HG02642 (cell line): ENCODE measurements around the gene SYVN1.
"Not testable (repeated sequence)": the region's sequence is repeated elsewhere in the genome, so short reads cannot be mapped to it uniquely, and the experiment has no call there.

Experiments used
- ATAC-seq: cut with Tn5 transposase; IDR thresholded peaks from one replicate; pipeline ENCODE4 v1.9.1; 2021; ENCODE audit warnings: mild to moderate bottlenecking; ENCODE audit not compliant: unreplicated experiment, poor library complexity

The SYVN1 gene

DNA sequence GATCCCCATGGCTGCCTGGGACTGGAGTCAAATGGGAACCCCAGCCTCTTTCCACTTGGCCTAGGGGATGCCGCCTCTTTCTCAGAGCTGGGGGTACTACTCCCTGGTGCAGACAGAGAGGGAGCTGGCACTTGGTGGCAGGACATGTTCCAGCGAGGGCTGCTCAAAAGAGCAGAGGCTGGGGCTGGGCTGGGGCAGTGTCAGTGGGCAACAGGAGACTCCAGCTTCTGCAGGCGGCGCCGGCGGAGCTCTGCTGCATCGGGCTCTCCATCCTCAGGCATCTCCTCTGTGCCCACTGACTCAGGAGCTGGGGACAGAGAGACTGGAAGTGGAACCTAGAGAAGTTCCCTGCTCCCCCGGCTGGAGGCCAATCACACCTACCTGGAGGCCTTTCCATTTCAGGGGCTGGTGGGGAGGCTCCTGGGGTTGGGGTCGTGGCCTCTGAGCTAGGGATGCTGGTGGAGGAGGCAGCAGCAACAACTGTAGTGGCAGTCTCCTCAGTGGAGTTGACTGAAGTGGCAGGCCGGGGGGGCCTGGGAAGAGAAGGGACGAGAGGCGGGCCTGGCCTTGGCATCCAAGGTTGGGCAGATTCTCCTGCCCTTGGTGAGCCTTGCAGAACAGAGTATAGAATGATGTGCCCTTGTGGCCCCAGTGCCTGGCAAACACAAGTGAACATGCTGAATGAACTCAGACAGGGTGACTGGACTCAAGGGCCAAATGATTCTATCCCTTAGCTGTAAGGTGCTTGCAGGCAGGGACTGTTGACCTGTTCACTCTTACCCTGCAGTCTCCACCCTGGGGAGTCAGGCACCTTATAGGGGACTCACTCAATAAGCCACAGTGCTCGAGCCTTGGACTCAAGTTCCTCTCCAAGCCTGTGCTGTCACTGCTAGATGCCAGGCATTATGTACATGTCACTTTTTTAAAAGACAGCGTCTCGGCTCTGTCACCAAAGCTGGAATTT lies 5.9 kb downstream of the SYVN1 start:
- no peak for ATAC-seq

DNA sequence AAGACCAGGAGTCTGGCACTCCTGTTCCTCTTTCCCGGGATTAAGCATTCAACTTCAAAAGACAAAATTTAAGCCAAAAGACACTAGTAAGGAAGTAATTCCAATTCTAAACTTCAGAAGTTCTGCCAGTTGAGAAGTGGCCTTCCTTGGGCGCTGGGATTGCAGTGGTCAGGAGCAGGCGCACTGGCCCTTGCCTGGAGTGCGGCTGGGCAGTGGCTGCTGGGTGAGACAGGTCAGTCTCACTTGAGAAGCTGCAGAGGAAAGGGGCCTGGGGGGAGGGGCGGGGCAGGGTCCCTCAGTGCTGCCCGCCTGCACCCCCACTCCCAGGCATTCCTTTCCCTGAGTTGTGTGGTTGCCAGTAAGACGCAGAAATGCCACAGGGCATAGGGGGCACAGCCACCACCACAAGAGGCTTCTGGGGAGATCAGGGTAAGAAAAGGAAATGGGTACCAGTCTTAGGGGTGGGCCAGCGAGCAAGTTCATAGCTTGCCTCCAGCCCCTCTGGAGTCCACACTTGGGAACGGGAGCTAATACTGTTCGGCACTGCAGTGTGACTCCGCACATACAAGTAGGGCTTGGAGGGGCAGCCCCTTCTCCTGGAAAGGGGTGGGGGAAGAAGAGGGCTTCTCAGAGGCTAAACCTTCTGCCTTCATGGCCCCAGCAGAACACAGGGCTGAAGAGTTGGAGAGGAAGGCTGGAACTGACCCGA lies 6.7 kb downstream of the SYVN1 start:
- no peak for ATAC-seq

DNA sequence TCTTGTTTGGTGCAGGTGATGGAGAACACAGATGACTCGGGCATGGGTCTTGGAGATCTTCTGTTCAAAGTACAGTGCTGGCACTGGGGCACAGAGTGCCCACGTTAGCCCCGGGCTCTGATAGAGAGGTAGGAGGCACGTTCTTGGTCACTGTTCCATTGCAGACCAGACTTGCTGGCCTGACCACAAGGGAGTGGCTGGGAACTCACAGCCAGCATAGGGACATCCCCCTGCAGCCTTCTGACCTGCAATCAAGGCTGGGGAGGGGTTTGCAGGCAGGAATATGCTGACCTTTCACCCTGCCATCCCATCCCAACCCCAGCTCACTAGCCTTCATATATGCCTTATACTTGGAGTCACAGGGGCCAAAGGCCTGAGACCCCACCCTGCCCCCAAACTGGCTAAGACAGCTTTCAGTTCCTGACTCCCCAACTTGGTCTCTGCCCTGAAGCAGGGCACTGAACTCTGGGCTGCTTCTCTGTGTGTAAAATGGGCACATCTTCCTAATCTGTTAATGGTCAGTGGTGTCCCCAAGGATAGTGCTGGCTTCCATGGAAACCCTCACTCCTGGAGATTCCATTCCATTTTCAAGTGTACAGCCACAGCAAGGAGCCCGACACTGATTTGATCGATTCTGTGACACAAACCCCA lies 7.6 kb downstream of the SYVN1 start:
- ATAC-seq: no peak

DNA sequence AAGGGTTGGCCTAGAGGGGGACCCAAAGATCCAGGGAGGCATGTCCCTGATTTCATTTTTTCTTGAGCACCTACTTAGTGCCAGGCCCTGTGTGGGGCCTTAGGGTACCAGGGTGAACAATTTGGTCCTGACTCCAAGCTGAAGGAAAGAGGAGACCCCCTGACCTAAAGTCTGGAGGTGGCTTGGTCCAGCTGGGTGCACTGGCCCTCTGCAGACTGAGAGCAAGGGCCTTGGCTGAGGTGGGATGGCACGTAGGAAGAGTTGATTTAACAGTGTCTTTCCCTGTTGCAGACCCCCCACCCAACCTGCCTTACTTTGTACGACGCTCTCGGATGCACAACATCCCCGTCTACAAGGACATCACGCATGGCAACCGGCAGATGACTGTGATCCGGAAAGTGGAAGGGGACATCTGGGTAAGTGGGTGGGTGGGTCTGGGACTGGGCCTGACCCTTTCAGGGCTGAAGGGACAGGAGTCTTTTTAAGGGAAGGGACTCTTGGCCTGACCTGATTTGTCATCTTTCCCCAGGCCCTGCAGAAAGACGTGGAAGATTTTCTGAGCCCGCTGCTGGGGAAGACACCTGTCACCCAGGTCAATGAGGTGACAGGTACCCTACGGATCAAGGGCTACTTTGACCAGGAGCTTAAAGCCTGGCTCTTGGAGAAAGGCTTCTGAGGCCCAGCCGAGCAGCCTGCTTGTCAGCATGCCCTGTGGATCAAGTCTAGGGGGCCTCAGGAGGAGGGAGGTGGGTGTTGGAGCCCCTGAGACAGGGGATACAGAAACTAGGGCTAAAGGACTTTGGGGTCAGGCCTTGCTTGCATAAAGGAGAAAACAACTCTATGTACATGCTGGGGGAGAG lies 8.9 kb downstream of the SYVN1 start:
- ATAC-seq: no peak

DNA sequence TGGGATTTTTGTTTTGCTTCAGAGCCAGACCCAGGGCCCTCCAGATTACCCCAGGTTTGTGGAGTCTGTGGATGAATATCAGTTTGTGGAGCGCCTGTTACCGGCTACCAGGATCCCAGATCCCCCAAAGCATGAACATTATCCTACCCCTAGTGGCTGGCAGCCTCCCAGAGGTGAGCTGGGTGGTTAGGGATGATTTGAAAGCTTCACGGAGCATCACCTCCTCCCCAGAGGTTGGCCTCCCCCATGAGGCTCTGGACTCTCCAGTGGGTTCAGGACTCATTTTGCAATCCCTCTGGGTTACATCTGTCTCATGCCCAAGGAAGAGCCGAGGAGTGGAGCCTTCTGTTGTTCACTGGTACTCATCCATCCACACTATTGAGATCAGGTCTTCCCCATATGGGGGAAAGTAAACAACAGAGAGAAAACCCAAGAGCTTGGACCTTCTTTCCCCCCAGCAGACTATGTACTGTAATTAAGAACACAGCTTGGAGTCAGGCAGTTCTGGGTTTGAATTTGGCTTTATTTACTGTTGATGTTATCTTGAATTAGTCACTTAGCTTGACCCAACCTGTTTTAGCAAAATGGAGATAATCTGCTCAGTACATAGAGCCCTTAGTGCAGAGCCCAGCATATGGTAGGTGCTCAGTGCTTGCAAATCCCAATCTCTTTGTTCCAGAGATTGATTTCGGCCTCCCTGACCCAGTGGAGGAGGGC lies 9.7 kb downstream of the SYVN1 start:
- ATAC-seq: no peak

DNA sequence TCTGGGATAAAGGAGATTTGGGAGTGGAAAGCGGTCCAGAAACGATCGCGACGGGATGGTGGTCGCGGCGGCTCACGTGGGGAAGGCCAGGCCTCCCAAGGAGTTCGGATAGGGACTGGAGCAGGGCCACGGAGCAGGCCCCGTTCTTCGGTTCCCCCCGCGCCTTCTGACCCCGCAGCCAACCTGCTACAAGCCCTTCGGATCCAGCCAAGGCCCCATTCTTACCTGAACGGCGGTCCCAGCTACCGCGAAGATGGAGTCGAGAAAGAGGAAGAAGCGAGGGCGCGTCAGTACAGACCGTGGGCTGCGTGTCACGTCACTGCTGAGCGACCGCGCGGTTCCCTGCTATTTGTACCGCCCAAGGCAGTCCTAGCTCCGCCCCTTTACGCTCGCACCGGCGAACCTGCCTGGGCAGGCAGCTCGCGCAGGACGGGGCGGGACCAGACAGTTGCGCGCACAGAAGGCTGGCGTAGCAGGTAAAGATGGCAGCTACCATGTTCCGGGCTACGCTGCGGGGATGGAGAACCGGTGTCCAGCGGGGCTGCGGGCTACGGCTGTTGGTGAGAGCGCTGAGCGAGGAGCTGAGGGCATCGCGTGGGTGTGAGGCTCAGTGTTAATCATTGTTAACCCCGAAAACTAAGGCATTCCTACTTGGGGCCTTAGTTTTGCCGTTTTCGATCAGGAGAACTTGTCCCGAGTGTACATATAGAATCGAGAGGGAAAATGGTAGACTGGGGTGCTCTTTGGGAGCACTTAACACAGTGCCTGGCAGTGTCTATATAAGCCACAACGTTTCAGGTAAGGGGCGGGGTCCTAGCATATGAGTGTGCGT lies 12.2 kb downstream of the SYVN1 start, which contains the start of the genes FAU and MRPL49:
Gene FAU (minus strand): TSS at position 270 of the 832 bp plus-strand sequence. CDS start 321 bp downstream, outside the sequence.
Gene MRPL49 (plus strand): TSS at position 457 of the 832 bp plus-strand sequence. CDS start 26 bp downstream, at position 483.
- peak; percentile 70 for ATAC-seq

DNA sequence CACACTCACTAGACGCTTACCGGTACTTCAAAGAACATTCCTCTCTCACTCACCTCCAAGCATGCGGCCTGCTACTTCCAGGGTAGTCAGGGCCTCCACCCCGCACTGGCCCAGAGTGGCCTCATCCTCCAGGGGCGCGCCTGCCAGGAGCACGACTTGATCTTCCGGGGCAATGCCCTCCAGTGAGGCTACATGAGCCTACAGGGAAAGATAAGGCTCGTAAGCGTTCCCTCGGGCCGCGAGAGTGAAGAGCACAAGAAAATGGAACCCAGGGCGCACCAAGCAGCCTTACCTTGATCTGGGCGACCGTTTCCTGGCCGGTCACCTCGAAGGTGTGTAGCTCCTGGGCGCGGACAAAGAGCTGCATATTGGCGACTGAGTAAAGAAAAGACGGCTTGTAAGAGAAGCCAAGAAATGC lies 12.9 kb downstream of the SYVN1 start:
- ATAC-seq: no peak

DNA sequence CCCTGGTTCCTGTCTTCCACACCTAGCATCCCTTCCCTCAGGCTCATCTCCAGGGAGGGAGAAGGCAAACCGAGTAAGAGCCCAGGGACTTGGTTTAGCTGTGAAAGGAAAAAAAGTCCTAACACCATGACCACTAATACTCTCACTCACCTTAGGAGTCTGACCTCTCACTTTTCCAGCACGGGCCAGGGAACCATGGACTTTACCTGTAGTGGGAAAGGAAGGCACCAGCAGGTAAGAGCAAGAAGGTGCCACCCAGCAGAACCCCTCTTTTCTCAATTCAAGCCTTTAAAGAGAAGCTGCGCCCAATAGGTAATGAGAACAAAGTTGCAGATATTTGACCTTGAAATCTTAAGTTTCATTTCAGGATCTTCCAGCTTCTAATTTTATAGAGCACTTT lies 13.5 kb downstream of the SYVN1 start:
- ATAC-seq: no peak

DNA sequence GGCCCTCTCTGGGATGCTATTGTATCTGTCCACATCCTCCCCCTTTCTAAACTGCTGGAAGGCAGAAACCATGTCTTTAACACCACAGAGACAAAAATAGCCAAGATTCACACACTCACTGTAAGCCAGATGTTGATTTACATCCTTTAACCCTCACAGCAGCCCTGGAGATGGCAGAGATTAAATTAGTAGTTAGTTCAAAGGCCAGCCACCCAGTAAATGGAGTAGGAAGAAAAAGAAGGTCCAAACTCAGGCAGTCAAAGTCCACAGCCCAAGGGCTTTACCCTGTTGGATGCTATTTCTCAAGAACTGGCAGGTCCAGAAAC lies 14.7 kb downstream of the SYVN1 start:
- ATAC-seq: no peak

DNA sequence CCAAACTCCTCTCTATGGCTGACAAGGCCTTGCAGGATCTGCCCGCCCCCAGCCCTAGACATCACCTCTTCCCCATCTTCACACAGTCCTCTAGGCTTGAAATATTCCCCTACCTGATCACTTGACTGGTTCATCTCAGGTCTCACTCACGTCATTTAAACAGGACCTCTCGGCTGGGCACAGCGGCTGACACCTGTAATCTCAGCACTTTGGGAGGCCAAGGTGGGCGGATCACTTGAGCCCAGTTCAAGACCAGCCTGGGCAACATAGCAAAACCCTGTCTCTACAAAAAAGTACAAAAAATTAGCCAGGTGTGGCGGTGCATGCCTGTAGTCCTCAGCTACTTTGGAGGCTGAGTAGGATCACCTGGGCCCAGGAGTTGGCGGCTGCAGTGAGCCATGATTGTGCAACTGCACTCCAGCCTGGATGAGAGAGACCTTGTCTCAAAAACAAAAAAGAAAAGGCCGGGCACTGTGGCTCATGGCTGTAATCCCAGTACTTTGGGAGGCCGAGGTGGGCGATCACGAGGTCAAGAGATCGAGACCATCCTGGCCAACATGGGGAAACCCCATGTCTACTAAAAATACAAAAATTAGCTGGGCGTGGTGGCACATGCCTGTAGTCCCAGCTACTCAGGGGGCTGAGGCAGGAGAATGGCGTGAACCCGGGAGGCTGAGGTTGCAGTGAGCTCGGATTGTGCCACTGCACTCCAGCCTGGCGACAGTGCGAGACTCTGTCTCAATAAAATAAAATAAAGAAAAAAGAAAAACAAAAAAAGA lies 15.2 kb downstream of the SYVN1 start:
- not testable (repeated sequence) for ATAC-seq

DNA sequence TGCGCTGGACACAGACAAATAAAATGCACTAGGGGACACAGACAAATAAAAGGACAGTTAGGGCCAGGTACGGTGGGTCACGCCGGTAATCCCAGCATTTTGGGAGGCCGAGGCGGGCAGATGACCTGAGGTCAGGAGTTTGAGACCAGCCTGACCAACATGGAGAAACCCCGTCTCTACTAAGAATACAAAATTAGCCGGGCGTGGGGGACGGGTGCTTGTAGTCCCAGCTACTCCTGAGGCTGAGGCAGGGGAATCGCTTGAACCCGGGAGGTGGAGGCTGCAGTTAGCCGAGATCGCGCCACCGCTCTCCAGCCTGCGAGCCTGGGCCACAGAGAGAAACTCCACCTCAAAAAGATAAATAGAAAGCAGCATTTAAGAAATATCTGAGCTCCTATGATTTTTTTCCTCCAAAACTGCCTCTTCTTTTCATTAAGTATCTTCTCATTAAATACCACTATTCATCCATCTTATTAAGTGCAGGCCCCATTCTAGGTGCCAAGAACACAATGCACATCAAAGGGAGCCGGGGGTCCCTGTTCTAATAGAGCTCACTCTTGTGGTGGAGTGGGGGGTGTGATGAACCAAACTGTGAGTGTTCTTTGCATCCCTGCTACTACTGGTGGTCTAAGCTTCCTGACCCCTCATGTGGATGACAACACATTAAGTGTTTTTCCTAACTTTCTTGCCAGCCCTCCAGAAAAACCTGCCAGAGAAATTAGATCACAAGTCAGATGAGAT lies 16.1 kb downstream of the SYVN1 start:
- ATAC-seq: no peak

DNA sequence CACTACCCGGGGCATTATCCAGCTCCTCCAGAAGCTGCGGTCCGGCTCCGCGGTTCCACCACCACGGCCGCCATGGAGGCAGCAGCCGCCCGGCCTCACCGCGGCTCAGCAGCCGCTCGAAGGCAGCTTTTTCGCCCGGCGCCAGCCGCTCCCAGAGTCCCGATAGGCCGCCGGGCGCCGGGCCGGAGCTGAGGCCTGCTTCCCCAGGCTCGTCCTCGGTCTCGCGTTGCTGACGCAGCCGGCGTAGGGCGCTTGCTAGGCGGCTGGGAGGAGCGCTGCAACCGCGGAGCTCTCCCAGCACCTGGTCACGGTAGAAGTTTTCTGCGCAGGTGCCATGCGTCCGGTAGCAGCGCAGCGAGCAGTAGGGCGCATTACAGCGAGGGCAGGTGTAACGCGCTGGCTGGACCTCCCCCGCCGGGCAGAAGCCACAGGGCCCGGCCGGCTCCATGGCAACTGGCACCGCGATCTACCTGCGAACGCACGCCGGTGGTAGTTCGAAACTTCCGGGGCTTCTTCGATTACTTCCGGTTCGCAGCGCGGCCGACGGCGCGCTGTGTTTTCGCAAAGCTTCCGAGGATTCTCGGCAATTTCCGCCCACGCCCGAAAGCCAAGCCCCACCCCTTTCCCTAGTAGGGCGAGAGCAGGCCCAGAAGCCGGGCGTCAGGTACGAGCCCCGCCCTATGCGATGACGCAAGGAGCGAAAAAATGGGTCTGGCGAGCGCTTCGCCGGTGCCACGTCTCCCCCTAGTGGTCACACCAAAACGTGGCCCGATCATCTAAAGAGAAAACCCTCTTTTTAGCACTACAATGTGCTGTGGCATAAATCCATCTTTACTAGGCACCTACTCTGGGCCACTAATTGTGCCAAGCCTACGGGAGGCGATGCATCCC lies 16.9 kb downstream of the SYVN1 start, which contains the start of gene ZNHIT2:
Gene ZNHIT2 (minus strand): TSS at position 496 of the 891 bp plus-strand sequence. CDS start 48 bp downstream, at position 448.
- ATAC-seq: peak; percentile 60

DNA sequence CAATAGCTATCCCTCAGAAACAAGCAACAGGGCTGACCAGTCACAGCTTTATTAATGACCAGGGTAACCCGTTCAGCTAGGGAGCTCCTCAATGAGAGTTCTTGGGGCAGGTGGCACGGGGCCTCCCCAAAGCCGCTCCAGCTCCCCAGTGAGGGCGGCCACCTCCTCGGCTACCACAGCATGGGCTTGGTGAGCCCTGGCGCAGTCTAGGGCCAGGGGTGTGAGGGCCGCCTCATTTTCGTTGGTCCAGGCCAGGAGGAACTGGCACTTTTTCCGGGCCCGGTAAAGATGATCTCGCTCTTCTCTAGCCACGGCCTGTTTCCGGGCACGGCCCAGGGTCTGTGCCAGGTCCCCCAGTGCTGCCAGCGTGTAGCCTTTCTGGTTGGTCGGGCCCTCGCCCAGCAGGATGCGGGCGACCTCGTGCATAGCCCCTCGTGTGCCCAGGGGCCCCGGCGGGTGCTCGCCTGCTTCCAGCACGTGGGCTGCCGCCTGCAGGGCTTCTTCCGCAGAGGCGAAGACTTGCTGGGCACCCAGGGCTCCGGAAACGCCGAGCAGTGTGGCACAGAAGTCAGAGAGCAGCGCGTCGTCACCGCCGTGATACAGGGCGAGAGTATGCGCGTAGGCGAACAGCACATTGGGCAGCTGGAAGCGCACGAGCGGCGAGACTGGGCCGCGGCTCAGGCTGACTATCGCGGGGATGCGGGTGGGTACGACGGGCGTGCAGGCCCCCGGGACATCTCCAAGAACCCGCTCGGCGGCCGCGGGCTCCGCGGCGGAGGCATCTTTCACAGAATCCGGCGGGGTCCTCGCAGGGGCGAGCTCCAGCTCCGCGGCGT lies 17.7 kb downstream of the SYVN1 start:
- ATAC-seq: peak; percentile 2

DNA sequence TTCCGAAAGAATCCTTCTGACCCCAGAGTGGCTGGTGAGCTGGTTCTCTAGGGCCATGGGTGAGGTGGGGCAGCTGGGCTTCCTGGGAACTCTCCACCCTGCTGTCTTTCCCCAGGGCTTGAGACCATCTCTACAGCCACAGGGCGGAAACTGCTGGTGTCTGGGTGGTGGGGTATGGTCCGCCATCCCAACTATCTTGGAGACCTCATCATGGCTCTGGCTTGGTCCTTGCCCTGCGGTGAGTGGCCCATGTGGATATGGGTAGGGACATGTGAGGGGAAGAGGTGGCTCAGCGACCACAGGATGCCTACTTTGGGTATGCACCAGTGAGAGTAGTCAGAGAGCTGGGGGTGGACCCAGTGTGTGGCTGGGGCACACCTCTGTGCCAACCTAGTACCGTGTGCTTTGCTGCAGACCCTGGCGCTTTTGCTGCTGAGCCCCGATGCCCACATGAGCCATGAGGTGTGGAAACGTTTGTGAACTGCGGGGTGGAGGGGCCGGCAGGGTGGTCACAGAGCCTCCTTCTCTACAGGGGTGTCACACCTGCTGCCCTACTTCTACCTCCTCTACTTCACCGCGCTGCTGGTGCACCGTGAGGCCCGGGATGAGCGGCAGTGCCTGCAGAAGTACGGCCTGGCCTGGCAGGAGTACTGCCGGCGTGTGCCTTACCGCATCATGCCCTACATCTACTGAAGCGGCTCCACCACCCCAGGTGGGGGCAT lies 18.8 kb downstream of the SYVN1 start:
- no peak for ATAC-seq
